PC-3 (cell line): Measurements from ENCODE around the gene BCL11B.

Experiments
- CTCF ChIP-seq: fragments of 300-600 bp; sonication (generic); conservative IDR thresholded peaks from 2 replicates; pipeline ENCODE4 v1.5.1; 2017; ENCODE audit warnings: antibody characterized with exemption, low read depth, mild to moderate bottlenecking, low read length
- EZH2 ChIP-seq: fragments of 300-600 bp; sonication (generic); IDR thresholded peaks from one replicate; pipeline ENCODE4 v1.6.1; 2017; ENCODE audit warnings: antibody characterized with exemption, mild to moderate bottlenecking, low read length; ENCODE audit not compliant: unreplicated experiment
- EZH2phosphoT487 ChIP-seq: fragments of 300-600 bp; sonication (generic); IDR thresholded peaks from 2 replicates; pipeline ENCODE4 v1.6.1; 2018; ENCODE audit warnings: mild to moderate bottlenecking, antibody characterized with exemption, low read length, borderline replicate concordance

- TF ChIP-seq CTCF: no peak
- no peak for TF ChIP-seq EZH2
- TF ChIP-seq EZH2phosphoT487: no peak
Observed at GRCh38 chr14:99320621-99321235, 48.7 kb upstream of the BCL11B start.
